Peyer's patch (tissue), 4 donors: Measurements from ENCODE around the gene CHMP1B. TPM values are rescaled to one million over a fixed set of nuclear protein-coding genes. Genes with fewer than 3 reads are reported as not detected.
A peak's percentile ranks its signal among the peaks of the same experiment; 100 is the strongest.

Experiments
- DNase-seq, 3 donors: peaks; one replicate each; pipeline ENCODE4 v3.0.0-alpha.2; 2017 to 2019
- H3K27ac ChIP-seq, 4 donors: fragments of 200-600 bp; sonication (generic); one replicate each; pipeline ENCODE4 v1.5.1; 2016 to 2019
- H3K27me3 ChIP-seq, 2 donors: fragments of 200-600 bp; sonication (generic); one replicate each; pipeline ENCODE4 v1.5.1; 2019
- H3K36me3 ChIP-seq, 3 donors: fragments of 200-600 bp; sonication (generic); one replicate each; pipeline ENCODE4 v1.5.1; 2016 to 2019
- H3K4me1 ChIP-seq, 4 donors: fragments of 200-600 bp; sonication (generic); one replicate each; pipeline ENCODE4 v1.5.1; 2016 to 2019
- H3K4me3 ChIP-seq, 4 donors: fragments of 200-600 bp; sonication (generic); 1 replicate in 3 of 4; 2 replicates in 1 of 4; pipeline ENCODE4 v1.5.1; 2016 to 2019; ENCODE audit warnings: mild to moderate bottlenecking in 1 of 4
- H3K9me3 ChIP-seq, 4 donors: fragments of 200-600 bp; sonication (generic); one replicate each; pipeline ENCODE4 v1.5.1; 2016 to 2019; ENCODE audit warnings: mild to moderate bottlenecking in 1 of 4
- POLR2A ChIP-seq, 2 donors: fragments of 450-650 bp; IDR thresholded peaks; one replicate each; pipeline ENCODE4 v1.5.1; 2017; ENCODE audit warnings: antibody characterized with exemption in 2 of 2, mild to moderate bottlenecking in 2 of 2, moderate library complexity in 2 of 2
- total RNA-seq, 4 donors: library from RNA; depleted of rRNA; stranded (reverse); fragments of >200 nt; gene quantifications; one replicate each; pipeline ENCODE4 v1.1.0, GENCODE V29; 2016
- TF ChIP-seq, protein P1 (sequence below), 6 experiments: fragments of 450-650 bp in 4 of 6; fragments of 200-600 bp in 2 of 6; sonication (generic) in 1 of 6; IDR thresholded peaks; one replicate each; pipeline ENCODE4 v1.5.1; 2017 to 2019; ENCODE audit warnings: antibody characterized with exemption in 6 of 6, mild to moderate bottlenecking in 3 of 6, moderate library complexity in 1 of 6

Gene CHMP1B
- total RNA-seq, 4 donors from 2014 or later, result 51.1 to 71.6 (median 65.0) TPM

DNA sequence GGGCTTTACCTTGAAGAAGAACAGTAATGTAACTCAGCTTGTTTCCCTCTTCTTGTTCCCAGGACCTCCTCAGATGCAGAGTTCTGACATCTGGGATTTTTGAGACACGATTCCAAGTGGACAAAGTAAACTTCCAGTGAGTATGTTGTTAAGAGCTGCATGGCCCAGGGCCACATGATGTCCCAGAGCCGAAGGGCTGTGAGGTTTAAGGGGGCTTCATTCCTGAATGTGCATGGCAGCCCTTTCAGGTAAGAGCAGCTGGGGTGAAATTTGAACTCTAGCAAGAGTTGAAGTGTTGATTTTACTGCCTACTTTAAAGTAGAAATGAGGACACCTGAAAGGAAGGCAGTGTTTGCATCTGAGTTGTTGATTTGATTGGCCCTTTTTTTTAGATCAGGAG, 13.3 kb downstream of the CHMP1B start:
- DNase-seq, result peak in 1 of 3 donors; percentile 11
- Histone ChIP-seq H3K27ac (no peak overlapping the region), H3K4me1 (no peaks in the 10 kb centered on the region), H3K4me3 (no peak overlapping the region), H3K27me3 (no peaks in the 10 kb centered on the region), H3K9me3 (no peaks in the 10 kb centered on the region), H3K36me3 (no peaks in the 10 kb centered on the region)
- TF ChIP-seq, protein P1, sequence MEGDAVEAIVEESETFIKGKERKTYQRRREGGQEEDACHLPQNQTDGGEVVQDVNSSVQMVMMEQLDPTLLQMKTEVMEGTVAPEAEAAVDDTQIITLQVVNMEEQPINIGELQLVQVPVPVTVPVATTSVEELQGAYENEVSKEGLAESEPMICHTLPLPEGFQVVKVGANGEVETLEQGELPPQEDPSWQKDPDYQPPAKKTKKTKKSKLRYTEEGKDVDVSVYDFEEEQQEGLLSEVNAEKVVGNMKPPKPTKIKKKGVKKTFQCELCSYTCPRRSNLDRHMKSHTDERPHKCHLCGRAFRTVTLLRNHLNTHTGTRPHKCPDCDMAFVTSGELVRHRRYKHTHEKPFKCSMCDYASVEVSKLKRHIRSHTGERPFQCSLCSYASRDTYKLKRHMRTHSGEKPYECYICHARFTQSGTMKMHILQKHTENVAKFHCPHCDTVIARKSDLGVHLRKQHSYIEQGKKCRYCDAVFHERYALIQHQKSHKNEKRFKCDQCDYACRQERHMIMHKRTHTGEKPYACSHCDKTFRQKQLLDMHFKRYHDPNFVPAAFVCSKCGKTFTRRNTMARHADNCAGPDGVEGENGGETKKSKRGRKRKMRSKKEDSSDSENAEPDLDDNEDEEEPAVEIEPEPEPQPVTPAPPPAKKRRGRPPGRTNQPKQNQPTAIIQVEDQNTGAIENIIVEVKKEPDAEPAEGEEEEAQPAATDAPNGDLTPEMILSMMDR (IDR thresholded peaks at IDR 0.05), result no peak
- TF ChIP-seq POLR2A (IDR thresholded peaks at IDR 0.05), result no peak

DNA sequence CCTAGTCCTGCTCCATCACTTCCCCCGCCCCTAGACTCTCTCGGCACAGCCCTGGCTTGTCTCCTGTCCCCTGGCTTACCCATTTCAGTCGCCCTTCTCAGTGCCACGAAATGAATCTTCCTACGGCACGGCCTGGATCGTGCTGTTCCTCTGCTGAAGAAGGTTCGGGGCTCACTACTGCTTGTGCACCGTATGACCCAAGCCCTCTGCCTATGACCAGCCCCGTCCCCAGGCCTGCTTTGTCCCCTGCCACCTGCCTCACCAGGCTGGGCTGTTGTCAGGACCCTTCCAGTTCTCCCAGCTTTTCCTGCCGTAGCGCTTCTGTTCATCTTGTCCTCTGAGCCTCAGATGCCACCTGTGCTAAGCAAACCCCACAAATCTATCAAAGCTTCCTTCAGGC, 13.9 kb downstream of the CHMP1B start:
- Histone ChIP-seq H3K27me3 (no peaks in the 10 kb centered on the region), H3K27ac (no peak overlapping the region), H3K4me3 (no peak overlapping the region), H3K36me3 (no peaks in the 10 kb centered on the region), H3K4me1 (no peaks in the 10 kb centered on the region), H3K9me3 (no peaks in the 10 kb centered on the region)
- no peak for TF ChIP-seq POLR2A (IDR thresholded peaks at IDR 0.05)
- TF ChIP-seq, protein P1 (IDR thresholded peaks at IDR 0.05), result no peak
- peak in 1 of 3 donors; percentile 33 for DNase-seq

DNA sequence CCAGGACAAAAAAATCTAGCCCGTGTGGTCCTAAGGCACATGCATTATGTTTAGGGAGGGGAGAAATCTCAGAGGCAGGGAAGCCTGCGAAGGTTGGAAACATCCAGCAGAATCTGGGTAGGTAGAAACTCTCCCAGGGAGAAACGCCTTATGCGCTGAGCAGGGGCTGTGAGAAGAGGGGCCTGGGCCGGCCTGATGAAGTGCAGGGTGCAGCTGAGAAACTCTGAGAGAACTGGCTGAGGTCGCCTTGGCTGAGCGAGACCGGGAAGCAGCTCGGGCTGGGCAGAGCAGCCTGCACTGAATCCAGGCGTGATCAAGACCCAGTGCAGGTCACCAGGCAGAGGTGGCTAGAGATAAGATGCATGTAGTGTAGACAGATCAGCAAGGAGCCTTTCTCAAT, 15.1 kb downstream of the CHMP1B start:
- H3K36me3 ChIP-seq, result no peaks in the 10 kb centered on the region
- no peaks in the 10 kb centered on the region for H3K27me3 ChIP-seq
- no peak overlapping the region for H3K4me3 ChIP-seq
- H3K27ac ChIP-seq, result no peak overlapping the region
- no peaks in the 10 kb centered on the region for H3K9me3 ChIP-seq
- TF ChIP-seq, protein P1 (IDR thresholded peaks at IDR 0.05), result no peak
- no peak for TF ChIP-seq POLR2A (IDR thresholded peaks at IDR 0.05)
- DNase-seq, result peak in 1 of 3 donors; percentile 24
- no peaks in the 10 kb centered on the region for H3K4me1 ChIP-seq

DNA sequence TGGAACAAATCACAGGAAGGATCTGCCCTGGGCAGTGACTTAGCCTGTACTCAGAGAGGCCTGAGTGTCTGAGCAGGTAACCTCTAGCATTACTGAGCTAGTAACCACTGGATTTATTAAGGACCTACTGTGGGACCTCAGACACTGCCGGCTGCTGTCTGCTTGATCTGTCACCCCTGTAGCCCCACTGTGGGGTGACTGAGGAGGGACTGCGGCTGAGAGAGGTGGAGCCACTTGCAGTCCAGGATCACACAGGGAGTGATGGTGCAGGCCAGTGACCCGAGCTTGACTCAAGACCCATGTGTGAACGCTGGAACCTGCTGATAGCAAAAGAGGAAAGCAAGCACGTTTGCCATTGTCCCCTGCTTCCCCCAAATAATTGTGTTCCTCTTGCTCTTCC, 15.6 kb downstream of the CHMP1B start:
- Histone ChIP-seq H3K27ac (no peak overlapping the region), H3K27me3 (no peaks in the 10 kb centered on the region), H3K4me1 (no peaks in the 10 kb centered on the region), H3K9me3 (no peaks in the 10 kb centered on the region), H3K4me3 (no peak overlapping the region), H3K36me3 (no peaks in the 10 kb centered on the region)
- TF ChIP-seq, protein P1 (IDR thresholded peaks at IDR 0.05), result no peak
- no peak for TF ChIP-seq POLR2A (IDR thresholded peaks at IDR 0.05)
- DNase-seq, result peak in 1 of 3 donors; percentile 33

DNA sequence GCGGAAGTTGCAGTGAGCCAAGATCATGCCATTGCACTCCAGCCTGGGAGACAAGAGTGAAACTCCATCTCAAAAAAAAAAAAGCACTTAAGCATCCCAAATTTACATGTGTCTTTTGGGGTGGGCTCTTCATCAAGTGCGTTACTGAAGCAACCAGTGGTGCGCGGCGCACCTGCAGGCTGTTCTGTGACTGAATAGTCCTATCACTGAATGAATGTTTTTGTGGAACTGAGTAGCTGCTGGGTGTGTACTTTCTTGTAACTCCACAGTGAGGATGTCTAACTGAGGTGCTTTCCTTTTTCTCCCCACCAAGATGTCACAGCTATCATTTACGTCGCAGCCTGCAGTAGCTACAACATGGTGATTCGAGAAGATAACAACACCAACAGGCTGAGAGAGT, 17.0 kb downstream of the CHMP1B start:
- peak in 1 of 3 donors; percentile 15 for DNase-seq
- Histone ChIP-seq H3K4me3 (no peak overlapping the region), H3K36me3 (no peaks in the 10 kb centered on the region), H3K4me1 (no peaks in the 10 kb centered on the region), H3K27me3 (no peaks in the 10 kb centered on the region), H3K27ac (no peak overlapping the region), H3K9me3 (no peaks in the 10 kb centered on the region)
- TF ChIP-seq POLR2A (IDR thresholded peaks at IDR 0.05), result no peak
- TF ChIP-seq, protein P1 (IDR thresholded peaks at IDR 0.05), result no peak

DNA sequence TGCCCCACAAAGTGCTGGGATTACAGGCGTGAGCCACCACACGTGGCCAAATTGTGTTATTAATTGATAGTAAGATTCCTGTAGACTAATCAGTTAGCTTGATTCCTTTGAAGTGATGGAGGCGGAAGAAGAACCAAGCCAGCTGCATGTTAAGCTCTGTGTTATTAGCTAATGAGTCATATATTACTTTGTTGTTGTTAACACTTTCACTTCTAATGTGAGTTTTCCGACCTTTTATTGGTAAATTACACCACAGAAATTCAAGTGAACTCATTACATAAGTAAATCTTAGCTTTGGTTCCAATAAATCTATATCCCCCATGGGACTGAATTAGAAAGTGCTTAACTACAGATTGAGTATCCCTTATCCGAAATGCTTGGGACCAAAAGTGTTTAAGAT, 20.3 kb downstream of the CHMP1B start:
- TF ChIP-seq, protein P1 (IDR thresholded peaks at IDR 0.05), result no peak
- TF ChIP-seq POLR2A (IDR thresholded peaks at IDR 0.05), result no peak
- H3K36me3 ChIP-seq, result no peaks in the 10 kb centered on the region
- no peaks in the 10 kb centered on the region for H3K4me1 ChIP-seq
- H3K27me3 ChIP-seq, result no peaks in the 10 kb centered on the region
- H3K9me3 ChIP-seq, result no peaks in the 10 kb centered on the region
- DNase-seq, result peak in 1 of 3 donors; percentile 43
- no peak overlapping the region for H3K4me3 ChIP-seq
- no peak overlapping the region for H3K27ac ChIP-seq
